Stromal cell of bone marrow (primary cell): Measurements from ENCODE around the gene GATAD2B.
"Not testable (repeated sequence)": the region's sequence is repeated elsewhere in the genome, so short reads cannot be mapped to it uniquely, and the experiment has no call there.

ENCODE experiments used
- DNase-seq: peaks from one replicate; pipeline ENCODE4 v3.0.0-alpha.2; 2012; ENCODE audit warnings: low read depth

Gene GATAD2B

GRCh38 chr1:153929981-153930948, 7.5 kb upstream of the GATAD2B start:
- no peak for DNase-seq

GRCh38 chr1:153929426-153929825, 6.7 kb upstream of the GATAD2B start:
- no peak for DNase-seq

GRCh38 chr1:153928791-153929341, 6.1 kb upstream of the GATAD2B start:
- no peak for DNase-seq

- no peak for DNase-seq
Measured at GRCh38 chr1:153928245-153928644, 5.5 kb upstream of the GATAD2B start.

GRCh38 chr1:153926405-153926804, 3.6 kb upstream of the GATAD2B start:
- no peak for DNase-seq

- no peak for DNase-seq
Measured at GRCh38 chr1:153922076-153922971, 448 bp downstream of the GATAD2B start.

GRCh38 chr1:153921803-153922075, 1.0 kb downstream of the GATAD2B start:
- DNase-seq: no peak

GRCh38 chr1:153921080-153921802, 1.5 kb downstream of the GATAD2B start:
- no peak for DNase-seq

GRCh38 chr1:153919876-153920852, 2.6 kb downstream of the GATAD2B start:
- DNase-seq: no peak

GRCh38 chr1:153916297-153916696, 6.5 kb downstream of the GATAD2B start:
- DNase-seq: no peak

- DNase-seq: no peak
Measured at GRCh38 chr1:153912349-153912748, 10.4 kb downstream of the GATAD2B start.

- DNase-seq: not testable (repeated sequence)
Measured at GRCh38 chr1:153910560-153910959, 12.2 kb downstream of the GATAD2B start.

GRCh38 chr1:153908071-153908470, 14.7 kb downstream of the GATAD2B start:
- no peak for DNase-seq

GRCh38 chr1:153907134-153907533, 15.6 kb downstream of the GATAD2B start:
- no peak for DNase-seq

- DNase-seq: no peak
Measured at GRCh38 chr1:153906396-153906795, 16.4 kb downstream of the GATAD2B start.

- not testable (repeated sequence) for DNase-seq
Measured at GRCh38 chr1:153905908-153906307, 16.9 kb downstream of the GATAD2B start.

- DNase-seq: peak; percentile 53
Measured at GRCh38 chr1:153903841-153904455, 18.8 kb downstream of the GATAD2B start.

- no peak for DNase-seq
Measured at GRCh38 chr1:153899509-153899908, 23.3 kb downstream of the GATAD2B start.

GRCh38 chr1:153895866-153896265, 26.9 kb downstream of the GATAD2B start:
- not testable (repeated sequence) for DNase-seq

- not testable (repeated sequence) for DNase-seq
Measured at GRCh38 chr1:153891042-153891441, 31.7 kb downstream of the GATAD2B start.
